Nephron (organoid): ENCODE results near the gene COQ10B.
"Not testable (repeated sequence)": the region's sequence is repeated elsewhere in the genome, so short reads cannot be mapped to it uniquely, and the experiment has no call there.

Source experiments
- H3K27ac Mint-ChIP-seq, 3 experiments: 2 replicates each; pipeline ENCODE4 v1.8.0; 2020; ENCODE audit warnings: mixed read lengths in 3 of 3, mild to moderate bottlenecking in 2 of 3, moderate library complexity in 1 of 3
- H3K27me3 Mint-ChIP-seq: 2 replicates; pipeline ENCODE4 v1.8.0; 2021; ENCODE audit warnings: low read depth, mild to moderate bottlenecking, moderate library complexity, mixed read lengths
- H3K36me3 Mint-ChIP-seq: 2 replicates; pipeline ENCODE4 v1.8.0; 2020; ENCODE audit warnings: low read depth, mixed read lengths
- H3K4me1 Mint-ChIP-seq: 2 replicates; pipeline ENCODE4 v1.8.0; 2020; ENCODE audit warnings: mixed read lengths
- H3K4me3 Mint-ChIP-seq, 3 experiments: 2 replicates each; pipeline ENCODE4 v1.8.0; 2020; ENCODE audit warnings: mild to moderate bottlenecking in 3 of 3, mixed read lengths in 3 of 3, moderate library complexity in 2 of 3
- H3K9me3 Mint-ChIP-seq: 2 replicates; pipeline ENCODE4 v1.8.0; 2020; ENCODE audit warnings: mixed read lengths
- TF ChIP-seq, protein P1 (sequence below), 3 experiments: fragments of 200-600 bp; sonication (generic); IDR thresholded peaks; one replicate each; pipeline ENCODE4 v1.5.0; 2021; ENCODE audit warnings: antibody characterized with exemption in 3 of 3; ENCODE audit not compliant: unreplicated experiment in 3 of 3

The COQ10B gene

DNA sequence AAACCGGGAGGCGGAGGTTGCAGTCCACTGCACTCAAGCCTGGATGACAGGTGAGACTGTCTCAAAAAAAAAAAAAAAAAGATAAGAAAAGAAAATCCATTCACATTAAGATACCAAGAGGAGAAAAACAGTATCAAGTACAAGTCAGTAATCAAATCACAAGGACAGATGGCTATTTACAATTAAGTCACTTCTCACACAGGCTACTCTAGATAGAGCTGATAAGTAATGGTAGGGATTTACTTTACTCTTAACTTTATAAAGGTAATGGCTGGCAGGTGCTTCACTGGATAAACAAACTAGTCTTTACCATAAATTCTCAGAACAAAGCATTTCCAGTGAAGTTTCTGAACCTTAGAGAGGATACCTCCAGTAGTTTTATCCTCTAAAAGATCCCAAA is 30.0 kb upstream of the COQ10B start:
- Mint-ChIP-seq H3K4me3 (no peak overlapping the region), H3K27me3 (no peaks in the 10 kb centered on the region), H3K27ac (no peak overlapping the region), H3K9me3 (no peaks in the 10 kb centered on the region), H3K4me1 (peaks cover 28% of the 10 kb centered on the region), H3K36me3 (peaks cover 33% of the 10 kb centered on the region)
- TF ChIP-seq, protein P1, sequence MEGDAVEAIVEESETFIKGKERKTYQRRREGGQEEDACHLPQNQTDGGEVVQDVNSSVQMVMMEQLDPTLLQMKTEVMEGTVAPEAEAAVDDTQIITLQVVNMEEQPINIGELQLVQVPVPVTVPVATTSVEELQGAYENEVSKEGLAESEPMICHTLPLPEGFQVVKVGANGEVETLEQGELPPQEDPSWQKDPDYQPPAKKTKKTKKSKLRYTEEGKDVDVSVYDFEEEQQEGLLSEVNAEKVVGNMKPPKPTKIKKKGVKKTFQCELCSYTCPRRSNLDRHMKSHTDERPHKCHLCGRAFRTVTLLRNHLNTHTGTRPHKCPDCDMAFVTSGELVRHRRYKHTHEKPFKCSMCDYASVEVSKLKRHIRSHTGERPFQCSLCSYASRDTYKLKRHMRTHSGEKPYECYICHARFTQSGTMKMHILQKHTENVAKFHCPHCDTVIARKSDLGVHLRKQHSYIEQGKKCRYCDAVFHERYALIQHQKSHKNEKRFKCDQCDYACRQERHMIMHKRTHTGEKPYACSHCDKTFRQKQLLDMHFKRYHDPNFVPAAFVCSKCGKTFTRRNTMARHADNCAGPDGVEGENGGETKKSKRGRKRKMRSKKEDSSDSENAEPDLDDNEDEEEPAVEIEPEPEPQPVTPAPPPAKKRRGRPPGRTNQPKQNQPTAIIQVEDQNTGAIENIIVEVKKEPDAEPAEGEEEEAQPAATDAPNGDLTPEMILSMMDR (IDR thresholded peaks at IDR 0.05; ENCODE audit: unreplicated experiment in 3 of 3), result no peak

DNA sequence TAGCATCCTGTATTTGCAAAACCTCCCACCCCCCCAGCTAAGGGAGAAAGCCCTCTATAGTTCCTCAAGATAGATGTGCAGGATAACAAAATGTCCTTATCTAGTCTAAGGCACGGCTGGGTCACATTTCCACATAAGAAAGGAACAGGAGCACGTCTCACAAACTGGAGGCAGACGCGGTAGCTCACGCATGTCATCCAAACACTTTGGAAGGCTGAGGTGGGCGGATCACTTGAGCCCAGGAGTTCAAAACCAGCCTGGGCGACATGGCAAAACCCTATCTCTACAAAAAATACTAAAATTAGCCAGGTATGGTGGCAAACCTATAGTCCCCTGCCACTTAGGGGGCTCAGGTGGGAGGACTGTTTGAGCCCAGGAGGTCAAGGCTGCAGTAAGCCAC is 27.8 kb upstream of the COQ10B start:
- Mint-ChIP-seq H3K4me3 (no peak overlapping the region), H3K27ac (peak overlapping the region in 1 of 3 experiments; percentile 10), H3K9me3 (no peaks in the 10 kb centered on the region), H3K36me3 (peaks cover 26% of the 10 kb centered on the region), H3K4me1 (peaks cover 41% of the 10 kb centered on the region), H3K27me3 (no peaks in the 10 kb centered on the region)
- TF ChIP-seq, protein P1 (IDR thresholded peaks at IDR 0.05; ENCODE audit: unreplicated experiment in 3 of 3), result no peak

DNA sequence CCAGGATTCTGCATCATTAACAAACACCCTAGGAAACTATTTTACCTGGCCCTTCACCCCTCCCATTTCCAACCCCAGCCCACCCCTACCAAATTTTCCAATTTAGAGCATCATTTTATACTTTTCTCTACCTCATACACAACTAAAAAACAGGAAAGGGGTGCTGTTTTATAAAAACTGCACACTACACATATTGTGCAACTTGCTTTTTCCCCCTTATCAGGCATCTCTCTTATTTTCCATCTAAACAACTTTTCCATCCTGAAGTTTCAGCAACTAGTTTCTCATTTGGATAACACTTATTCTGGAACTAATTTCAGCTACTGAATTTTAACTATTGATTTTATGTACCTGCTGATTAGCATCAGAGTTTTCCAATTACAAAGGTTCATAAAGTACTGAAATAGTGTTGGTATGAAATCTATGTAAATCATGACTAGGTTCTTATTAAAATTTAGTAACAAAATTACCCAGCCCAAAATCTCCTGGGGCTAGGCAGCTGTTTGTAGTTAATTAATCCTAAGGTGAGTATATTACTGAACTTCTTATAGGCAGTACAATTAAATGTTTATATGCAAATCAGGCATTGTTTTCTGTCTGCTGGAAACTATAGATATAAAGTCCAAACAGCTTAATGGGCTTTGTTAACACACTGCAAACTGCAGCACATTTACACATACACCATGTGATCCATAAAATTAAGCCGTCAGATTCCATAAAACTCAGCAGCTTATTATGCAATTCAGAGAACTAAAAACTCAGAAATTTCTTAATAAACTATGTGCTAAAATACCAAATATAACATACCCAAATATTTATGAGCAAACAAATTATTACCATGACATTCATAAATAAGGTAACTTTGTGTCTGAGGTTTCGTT is 26.4 kb upstream of the COQ10B start:
- Mint-ChIP-seq H3K27ac (no peak overlapping the region), H3K27me3 (no peaks in the 10 kb centered on the region), H3K36me3 (peaks cover 28% of the 10 kb centered on the region), H3K4me3 (no peak overlapping the region), H3K4me1 (peaks cover 54% of the 10 kb centered on the region), H3K9me3 (no peaks in the 10 kb centered on the region)
- TF ChIP-seq, protein P1 (IDR thresholded peaks at IDR 0.05; ENCODE audit: unreplicated experiment in 3 of 3), result no peak

DNA sequence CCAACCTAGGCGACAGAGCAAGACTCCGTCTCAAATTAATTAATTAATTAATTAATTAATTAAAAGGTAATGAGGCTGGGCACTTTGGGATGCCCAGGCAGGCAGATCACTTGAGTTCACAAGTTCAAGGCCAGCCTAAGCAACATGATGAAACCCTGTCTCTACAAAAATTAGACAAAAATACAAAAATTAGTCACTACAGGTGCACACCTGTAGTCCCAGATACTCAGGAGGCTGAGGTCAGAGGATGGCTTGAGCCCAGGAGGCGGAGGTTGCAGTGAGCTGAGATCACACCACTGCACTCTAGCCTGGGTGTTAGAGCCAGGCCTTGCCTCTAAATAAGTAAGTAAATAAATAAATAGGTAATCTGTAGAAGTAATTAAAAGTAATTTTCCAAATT is 25.4 kb upstream of the COQ10B start:
- Mint-ChIP-seq H3K27ac (no peak overlapping the region), H3K27me3 (no peaks in the 10 kb centered on the region), H3K36me3 (peaks cover 26% of the 10 kb centered on the region), H3K4me1 (peaks cover 62% of the 10 kb centered on the region), H3K9me3 (no peaks in the 10 kb centered on the region), H3K4me3 (no peak overlapping the region)
- TF ChIP-seq, protein P1 (IDR thresholded peaks at IDR 0.05; ENCODE audit: unreplicated experiment in 3 of 3), result no peak

DNA sequence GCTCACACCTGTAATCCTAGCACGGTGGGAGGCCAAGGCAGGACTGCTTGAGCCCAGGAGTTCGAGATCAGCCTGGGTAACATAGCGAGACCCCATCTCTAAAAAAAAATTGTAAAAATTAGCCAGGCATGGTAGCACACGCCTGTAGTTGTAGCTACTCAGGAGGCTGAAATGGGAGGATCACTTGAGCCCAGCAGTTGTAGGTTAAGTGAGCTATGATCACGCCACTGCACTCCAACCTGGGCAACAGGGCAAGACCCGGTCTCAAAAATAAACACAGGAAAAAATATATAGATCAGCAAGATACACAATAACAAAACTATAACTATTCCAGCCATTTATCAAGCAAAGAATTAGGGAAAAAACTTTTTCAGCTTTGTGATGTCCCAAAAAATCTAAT is 21.5 kb upstream of the COQ10B start:
- TF ChIP-seq, protein P1 (IDR thresholded peaks at IDR 0.05; ENCODE audit: unreplicated experiment in 3 of 3), result no peak
- H3K4me3 Mint-ChIP-seq, result peak overlapping the region; percentile 93 to 95 (median 94)
- no peaks in the 10 kb centered on the region for H3K9me3 Mint-ChIP-seq
- no peaks in the 10 kb centered on the region for H3K27me3 Mint-ChIP-seq
- H3K27ac Mint-ChIP-seq, result peak overlapping the region in 1 of 3 experiments; percentile 57
- peaks cover 53% of the 10 kb centered on the region for H3K4me1 Mint-ChIP-seq
- peaks cover 16% of the 10 kb centered on the region for H3K36me3 Mint-ChIP-seq

DNA sequence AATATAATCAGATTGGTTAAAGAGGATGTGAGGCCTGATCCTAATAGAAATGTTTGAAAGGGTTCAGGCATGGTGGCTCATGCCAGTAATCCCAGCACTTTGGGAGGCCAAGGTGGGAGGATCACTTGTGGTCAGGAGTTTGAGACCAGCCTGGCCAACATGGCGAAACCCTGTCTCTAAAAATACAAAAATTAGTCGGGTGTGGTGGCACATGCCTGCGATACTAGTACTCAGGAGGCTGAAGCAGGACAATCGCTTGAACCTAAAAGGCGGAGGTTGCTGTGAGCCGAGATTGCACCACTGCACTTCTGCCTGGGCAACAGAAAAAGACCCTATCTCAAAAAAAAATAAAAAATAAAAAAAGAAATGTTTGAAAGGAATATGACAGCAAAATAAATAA is 20.8 kb upstream of the COQ10B start:
- Mint-ChIP-seq H3K4me3 (peak overlapping the region; percentile 93 to 95 (median 94)), H3K27ac (peak overlapping the region in 1 of 3 experiments; percentile 31), H3K36me3 (peaks cover 16% of the 10 kb centered on the region), H3K4me1 (peaks cover 50% of the 10 kb centered on the region)
- not testable (repeated sequence) for H3K9me3 Mint-ChIP-seq, H3K27me3 Mint-ChIP-seq
